Measurements from ENCODE around the gene PYY.
"Not testable (repeated sequence)": the region's sequence is repeated elsewhere in the genome, so short reads cannot be mapped to it uniquely, and the experiment has no call there.

The PYY gene

DNA sequence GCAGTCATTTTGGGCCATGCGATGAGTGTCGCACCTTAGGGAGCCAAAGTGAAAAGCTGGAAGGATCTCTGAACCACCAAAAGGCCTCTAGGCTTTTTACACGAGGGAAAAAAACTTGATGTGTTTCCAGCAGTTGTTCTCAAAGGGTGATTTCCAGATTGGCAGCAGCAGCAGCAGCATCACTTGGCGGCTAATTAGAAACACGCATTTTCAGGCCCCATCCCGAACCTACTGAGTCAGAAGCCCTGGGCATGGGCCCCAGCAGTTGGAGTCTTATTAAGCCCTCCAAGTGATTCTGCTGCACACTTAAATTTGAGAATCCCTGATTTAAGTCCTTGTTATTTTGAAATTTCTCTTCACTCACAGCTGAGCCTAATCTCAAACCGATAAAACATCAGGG is 25.3 kb upstream of the PYY start:
- DNase-seq (ENCODE audit: low read depth in 2 of 2) = peak in 1 of 2 experiments; percentile 12

DNA sequence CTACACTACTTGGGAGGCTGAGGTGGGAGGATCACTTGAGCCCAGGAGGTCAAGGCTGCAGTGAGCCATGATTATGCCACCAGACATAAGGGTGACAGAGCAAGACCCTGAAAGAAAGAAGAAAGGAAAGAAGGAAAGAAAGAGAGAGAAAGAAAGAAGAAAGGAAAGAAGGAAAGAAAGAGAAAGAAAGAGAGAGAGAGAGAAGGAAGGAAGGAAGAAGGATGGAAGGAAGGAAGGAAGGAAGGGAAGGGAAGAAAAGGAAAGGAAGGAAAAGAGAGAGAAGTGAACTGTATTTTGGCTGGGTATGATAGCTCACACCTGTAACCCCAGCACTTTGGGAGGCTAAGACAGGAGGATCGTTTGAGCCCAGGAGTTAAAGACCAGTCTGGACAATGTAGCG is 24.3 kb upstream of the PYY start:
- DNase-seq (ENCODE audit: low read depth in 2 of 2) = no peak

GRCh38 chr17:43976963-43977837 is 23.5 kb upstream of the PYY start:
- no peak for DNase-seq (ENCODE audit: low read depth in 2 of 2)

- DNase-seq (ENCODE audit: low read depth in 2 of 2) = no peak
Observed at GRCh38 chr17:43975898-43976297, 22.2 kb upstream of the PYY start.

GRCh38 chr17:43974382-43975266 is 20.9 kb upstream of the PYY start:
- no peak for DNase-seq (ENCODE audit: low read depth in 2 of 2)

DNA sequence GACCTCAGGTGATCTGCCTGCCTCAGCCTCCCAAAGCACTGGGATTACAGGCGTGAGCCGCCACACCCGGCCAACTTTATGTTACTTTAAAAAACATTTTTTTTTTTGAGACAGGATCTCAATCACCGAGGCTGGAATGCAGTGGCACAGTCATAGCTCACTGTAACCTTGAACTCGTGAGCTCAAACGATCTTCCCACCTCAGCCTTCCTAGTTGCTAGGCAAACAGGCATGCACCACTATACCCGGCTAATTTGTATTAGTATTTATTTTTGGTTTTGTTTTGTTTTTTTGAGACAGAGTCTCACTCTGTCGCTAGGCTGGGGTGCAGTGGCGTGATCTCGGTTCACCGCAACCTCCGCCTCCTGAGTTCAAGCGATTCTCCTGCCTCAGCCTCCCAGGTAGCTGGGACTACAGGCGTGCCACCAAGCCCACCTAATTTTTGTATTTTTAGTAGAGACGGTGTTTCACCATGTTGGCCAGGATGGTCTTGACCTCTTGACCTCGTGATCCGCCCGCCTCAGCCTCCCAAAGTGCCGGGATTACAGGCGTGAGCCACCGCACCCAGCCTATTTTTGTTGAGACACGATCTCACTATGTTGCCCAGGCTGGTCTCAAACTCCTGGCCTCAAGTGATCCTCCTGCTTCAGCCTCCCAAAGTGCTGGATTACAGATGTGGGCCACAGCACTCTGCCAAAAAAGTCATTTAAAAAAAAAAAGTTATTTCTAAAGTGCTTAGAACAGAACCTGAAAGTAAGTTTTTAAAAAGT is 18.9 kb upstream of the PYY start:
- DNase-seq (ENCODE audit: low read depth in 2 of 2) = not testable (repeated sequence)

GRCh38 chr17:43971436-43971835 is 17.7 kb upstream of the PYY start:
- DNase-seq (ENCODE audit: low read depth in 2 of 2) = not testable (repeated sequence)

DNA sequence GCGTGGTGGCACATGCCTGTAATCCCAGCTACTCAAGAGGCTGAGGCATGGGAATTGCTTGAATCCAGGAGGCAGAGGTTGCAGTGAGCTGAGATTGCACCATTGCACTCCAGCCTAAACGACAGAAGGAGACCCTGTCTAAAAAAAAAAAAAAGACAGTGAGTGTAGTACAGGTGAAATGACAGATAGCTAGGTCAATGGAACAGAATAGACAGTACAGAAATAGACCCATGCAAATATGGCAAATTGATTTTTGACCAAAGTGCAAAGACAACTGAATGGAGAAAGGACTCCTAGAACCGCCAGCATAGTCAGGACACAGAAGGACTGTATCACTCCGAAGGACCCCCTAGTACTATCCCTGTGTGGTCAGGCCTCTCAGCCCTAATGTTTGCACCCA is 16.6 kb upstream of the PYY start:
- DNase-seq (ENCODE audit: low read depth in 2 of 2) = no peak

- DNase-seq (ENCODE audit: low read depth in 2 of 2) = no peak
Observed at GRCh38 chr17:43967251-43967875, 13.6 kb upstream of the PYY start.

- no peak for DNase-seq (ENCODE audit: low read depth in 2 of 2)
Observed at GRCh38 chr17:43966276-43966675, 12.5 kb upstream of the PYY start.

DNA sequence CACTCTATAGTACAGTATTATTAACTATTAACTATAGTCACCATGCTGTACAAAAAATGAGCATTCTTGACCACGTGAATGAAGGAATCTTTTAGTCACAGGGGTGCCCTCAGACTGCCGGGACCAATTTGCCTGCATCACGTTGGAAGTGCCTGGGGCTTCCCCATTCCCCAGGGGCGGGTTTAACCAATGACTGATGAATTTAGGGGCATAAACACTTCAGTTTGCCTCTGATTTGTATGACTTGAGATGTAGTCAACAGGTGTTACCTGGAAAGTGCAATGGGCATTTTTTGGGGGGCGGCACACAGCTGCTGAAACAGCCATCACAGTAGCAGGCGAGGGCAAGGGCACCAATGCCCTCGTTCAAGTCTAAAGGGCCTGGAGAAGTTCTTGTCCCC is 8.7 kb upstream of the PYY start:
- no peak for DNase-seq (ENCODE audit: low read depth in 2 of 2)

GRCh38 chr17:43961954-43962353 is 8.2 kb upstream of the PYY start:
- no peak for DNase-seq (ENCODE audit: low read depth in 2 of 2)

- not testable (repeated sequence) for DNase-seq (ENCODE audit: low read depth in 2 of 2)
Observed at GRCh38 chr17:43961292-43961691, 7.6 kb upstream of the PYY start.

- DNase-seq (ENCODE audit: low read depth in 2 of 2) = no peak
Observed at GRCh38 chr17:43958748-43959352, 5.1 kb upstream of the PYY start.

DNA sequence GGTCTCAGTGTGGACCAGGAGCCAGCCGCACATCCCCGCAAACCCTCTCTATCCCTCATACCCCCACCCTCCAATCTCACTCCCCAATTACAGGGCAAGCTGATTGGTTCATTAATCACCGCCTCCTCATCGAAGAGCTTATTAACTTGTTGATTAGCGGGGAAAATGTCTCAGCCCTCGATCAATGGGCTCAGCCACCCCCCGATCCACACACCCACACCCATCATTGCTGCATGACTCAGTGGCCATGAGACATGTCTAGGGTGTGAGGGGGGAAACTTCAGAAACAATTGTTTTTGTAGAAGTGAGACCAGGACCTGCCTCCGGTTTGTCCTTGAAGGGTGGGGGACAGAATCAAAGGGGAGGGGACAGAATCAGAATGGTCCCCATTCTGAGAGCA is 2.5 kb upstream of the PYY start:
- DNase-seq (ENCODE audit: low read depth in 2 of 2) = no peak

DNA sequence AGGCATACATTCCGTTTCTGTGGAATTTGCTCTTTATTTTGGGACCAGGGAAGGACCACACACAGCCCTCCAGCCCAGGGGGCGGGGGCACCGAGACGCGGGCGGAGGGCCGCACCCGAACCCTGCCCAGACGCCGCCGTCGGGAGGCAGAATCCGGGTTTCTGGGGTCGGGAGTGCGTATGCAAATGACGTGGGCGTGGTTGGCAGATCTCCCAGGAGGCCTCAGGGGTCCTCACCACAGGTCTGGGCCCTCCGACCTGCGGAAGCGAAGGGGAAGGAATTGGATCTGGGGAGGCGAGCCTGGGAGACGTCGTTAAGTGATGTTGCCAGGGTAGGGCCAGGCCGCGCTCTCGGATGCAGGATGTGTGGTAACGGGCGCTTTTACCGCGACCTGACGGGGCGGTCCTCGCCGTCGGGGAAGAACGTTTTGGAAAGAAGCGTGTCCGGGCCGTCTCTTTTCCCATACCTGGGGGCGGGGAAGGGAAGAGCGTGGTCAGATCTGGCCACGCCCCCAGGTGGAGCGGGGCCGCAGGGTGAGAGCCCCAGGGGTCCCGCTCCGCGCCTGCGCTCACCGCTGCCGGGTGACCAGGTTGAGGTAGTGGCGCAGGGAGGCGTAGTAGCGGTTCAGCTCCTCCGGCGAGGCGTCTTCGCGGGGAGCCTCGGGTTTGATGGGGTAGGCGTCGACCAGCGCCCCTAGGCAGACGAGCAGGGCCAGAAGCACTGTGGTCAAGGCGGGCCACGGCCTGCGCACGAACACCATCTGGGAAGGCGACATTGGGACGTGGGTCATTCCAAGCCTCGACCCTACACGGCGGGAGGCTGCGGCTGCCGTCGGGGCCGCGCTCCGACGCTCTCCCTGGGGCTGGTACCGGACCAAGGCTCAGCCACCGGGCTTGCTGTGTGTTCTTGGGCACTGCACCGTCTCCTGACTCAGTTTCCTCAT is 745 bp downstream of the PYY start:
- no peak for DNase-seq (ENCODE audit: low read depth in 2 of 2)

DNA sequence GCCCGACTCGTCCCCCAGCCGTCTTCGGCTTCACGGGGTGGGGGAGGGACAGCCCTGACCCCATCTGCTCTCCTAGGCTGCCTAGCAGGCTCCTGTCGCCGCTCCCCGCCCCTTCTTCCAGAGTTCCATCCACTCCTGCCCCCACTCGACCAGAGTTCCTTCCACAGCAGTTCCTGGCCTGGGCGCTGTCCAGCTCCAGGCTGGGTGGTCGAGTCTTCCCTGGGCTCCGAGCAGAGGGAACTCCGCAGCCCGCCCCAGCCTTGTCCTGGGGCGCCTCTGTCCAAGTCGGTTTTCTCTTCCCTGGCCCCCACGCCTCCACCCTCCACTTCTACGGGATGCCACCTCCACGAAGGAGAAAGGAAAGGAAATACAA is 1.4 kb downstream of the PYY start:
- DNase-seq (ENCODE audit: low read depth in 2 of 2) = no peak

DNA sequence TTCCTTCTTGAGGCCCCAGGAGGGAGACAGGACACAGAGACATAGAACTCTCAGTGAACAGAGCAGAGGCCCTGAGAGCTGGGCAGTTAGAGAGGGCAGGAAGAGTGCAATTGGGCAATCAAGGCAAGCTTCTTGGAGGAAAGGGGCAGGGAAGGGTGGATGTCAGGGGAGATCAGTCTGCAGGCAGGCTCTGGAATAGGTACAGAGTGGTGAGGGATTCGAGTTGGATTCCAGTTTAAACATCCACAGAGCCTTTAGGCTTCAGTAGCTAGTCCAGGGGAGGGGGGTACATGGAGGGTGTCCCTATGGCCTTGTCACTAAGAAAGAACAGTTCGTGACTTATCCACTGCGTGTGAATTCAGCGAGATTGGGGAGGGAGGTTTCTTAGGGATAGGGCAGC is 2.0 kb downstream of the PYY start:
- no peak for DNase-seq (ENCODE audit: low read depth in 2 of 2)

GRCh38 chr17:43950554-43950953 is 3.2 kb downstream of the PYY start:
- DNase-seq (ENCODE audit: low read depth in 2 of 2) = no peak

GRCh38 chr17:43949781-43950180 is 4.0 kb downstream of the PYY start:
- no peak for DNase-seq (ENCODE audit: low read depth in 2 of 2)
